BE2C (cell line): ENCODE measurements around the gene TLE2.

Source experiments
- DNase-seq: peaks from one replicate; pipeline ENCODE4 v3.0.0-alpha.2; 2020
- H3K27me3 ChIP-seq: fragments of 250-450 bp; sonication (Bioruptor Pico); 2 replicates; pipeline ENCODE4 v1.5.1; 2020; ENCODE audit warnings: mild to moderate bottlenecking
- H3K36me3 ChIP-seq: fragments of 250-450 bp; sonication (Bioruptor Pico); 2 replicates; pipeline ENCODE4 v1.5.1; 2020; ENCODE audit warnings: mild to moderate bottlenecking
- H3K4me1 ChIP-seq: fragments of 250-450 bp; sonication (Bioruptor Pico); 2 replicates; pipeline ENCODE4 v1.5.1; 2020
- H3K4me3 ChIP-seq: 2 replicates; pipeline ENCODE4 v1.5.1; 2011; ENCODE audit warnings: low read depth, low read length
- H3K9me3 ChIP-seq: fragments of 250-450 bp; sonication (Bioruptor Pico); 2 replicates; pipeline ENCODE4 v1.5.1; 2020
- CTCF ChIP-seq: IDR thresholded peaks from 2 replicates; pipeline ENCODE4 v1.5.1; 2012; ENCODE audit warnings: mild to moderate bottlenecking, low read depth, low read length

The TLE2 gene

GRCh38 chr19:3031607-3031867 is 2.5 kb upstream of the TLE2 start:
- H3K9me3 ChIP-seq = no peaks in the 10 kb centered on the region
- no peak for TF ChIP-seq CTCF
- no peak overlapping the region for H3K4me3 ChIP-seq
- peaks cover 9% of the 10 kb centered on the region for H3K4me1 ChIP-seq
- no peak for DNase-seq
- H3K27me3 ChIP-seq = peaks cover 24% of the 10 kb centered on the region
- no peaks in the 10 kb centered on the region for H3K36me3 ChIP-seq

GRCh38 chr19:3028305-3029064 is 595 bp downstream of the TLE2 start:
- TF ChIP-seq CTCF = no peak
- H3K4me1 ChIP-seq = peaks cover 9% of the 10 kb centered on the region
- peak overlapping the region; percentile 35; the same call in 1 of the 2 replicates for H3K4me3 ChIP-seq
- H3K27me3 ChIP-seq = peaks cover 28% of the 10 kb centered on the region
- no peaks in the 10 kb centered on the region for H3K36me3 ChIP-seq
- no peak for DNase-seq
- H3K9me3 ChIP-seq = no peaks in the 10 kb centered on the region

- no peaks in the 10 kb centered on the region for H3K9me3 ChIP-seq
- H3K4me3 ChIP-seq = no peak overlapping the region
- H3K27me3 ChIP-seq = peaks cover 28% of the 10 kb centered on the region
- H3K4me1 ChIP-seq = peaks cover 9% of the 10 kb centered on the region
- no peak for DNase-seq
- no peaks in the 10 kb centered on the region for H3K36me3 ChIP-seq
- TF ChIP-seq CTCF = no peak
These were observed 1.1 kb downstream of the TLE2 start for GRCh38 chr19:3027981-3028304.

- no peak for DNase-seq
- Histone ChIP-seq H3K27me3 (peaks cover 28% of the 10 kb centered on the region), H3K9me3 (no peaks in the 10 kb centered on the region), H3K4me3 (no peak overlapping the region), H3K4me1 (peaks cover 9% of the 10 kb centered on the region), H3K36me3 (no peaks in the 10 kb centered on the region)
- TF ChIP-seq CTCF = no peak
These were observed 1.8 kb downstream of the TLE2 start for GRCh38 chr19:3027292-3027691.

- no peaks in the 10 kb centered on the region for H3K36me3 ChIP-seq
- no peak overlapping the region for H3K4me3 ChIP-seq
- no peaks in the 10 kb centered on the region for H3K9me3 ChIP-seq
- H3K4me1 ChIP-seq = peaks cover 9% of the 10 kb centered on the region
- peaks cover 28% of the 10 kb centered on the region for H3K27me3 ChIP-seq
- no peak for TF ChIP-seq CTCF
- no peak for DNase-seq
These were observed 2.3 kb downstream of the TLE2 start for GRCh38 chr19:3026768-3027167.

GRCh38 chr19:3025549-3025886 is 3.6 kb downstream of the TLE2 start:
- DNase-seq = no peak

More at GRCh38 chr19:3025549-3025886, 3.6 kb downstream of the TLE2 start:
- Histone ChIP-seq H3K4me3 (peak overlapping the region; percentile 46), H3K27me3 (peaks cover 28% of the 10 kb centered on the region), H3K36me3 (no peaks in the 10 kb centered on the region), H3K9me3 (no peaks in the 10 kb centered on the region), H3K4me1 (peaks cover 9% of the 10 kb centered on the region)
- no peak for TF ChIP-seq CTCF
